ENCODE results near the gene EFCAB13.

Gene EFCAB13

DNA sequence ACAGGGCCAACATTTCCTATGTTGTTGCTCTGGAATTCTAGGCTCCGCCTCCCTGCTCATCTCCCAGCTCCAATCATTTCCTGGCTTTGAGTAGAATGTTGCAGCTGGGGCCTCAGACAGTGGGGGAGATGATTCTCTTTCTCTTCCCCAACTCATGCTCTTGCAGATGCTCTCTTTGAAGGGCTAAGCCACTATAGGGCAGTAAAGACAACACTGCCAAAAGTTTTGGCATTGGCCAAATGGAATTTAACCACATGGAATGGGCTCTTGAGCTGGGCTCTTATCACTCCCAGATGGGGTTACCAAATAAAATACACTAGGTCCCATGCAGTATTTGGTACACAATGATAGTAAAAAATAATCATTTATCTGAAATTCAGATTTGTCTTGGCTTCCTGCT lies 19.6 kb upstream of the EFCAB13 start:
- 0 out of 2 replicates have a peak, but pooled peaks cover 4% of the 10 kb centered on the region for H3K9me3 ChIP-seq (ENCODE audit: control insufficient read depth, insufficient read depth, low read length)
- H3K4me1 ChIP-seq (ENCODE audit: insufficient read depth, low read length): no peaks in the 10 kb centered on the region
- no peaks in the 10 kb centered on the region for H3K36me3 ChIP-seq (ENCODE audit: insufficient read depth, low read length)
- H3K9ac ChIP-seq (ENCODE audit: low read depth, low read length): no peak overlapping the region

GRCh38 chr17:47305302-47305923 lies 18.3 kb upstream of the EFCAB13 start:
- H3K9me3 ChIP-seq (ENCODE audit: control insufficient read depth, insufficient read depth, low read length): 0 out of 2 replicates have a peak, but pooled peaks cover 4% of the 10 kb centered on the region
- H3K9ac ChIP-seq (ENCODE audit: low read depth, low read length): no peak overlapping the region
- H3K36me3 ChIP-seq (ENCODE audit: insufficient read depth, low read length): no peaks in the 10 kb centered on the region
- H3K4me1 ChIP-seq (ENCODE audit: insufficient read depth, low read length): peaks cover 3% of the 10 kb centered on the region; the same call in 1 of the 2 replicates

DNA sequence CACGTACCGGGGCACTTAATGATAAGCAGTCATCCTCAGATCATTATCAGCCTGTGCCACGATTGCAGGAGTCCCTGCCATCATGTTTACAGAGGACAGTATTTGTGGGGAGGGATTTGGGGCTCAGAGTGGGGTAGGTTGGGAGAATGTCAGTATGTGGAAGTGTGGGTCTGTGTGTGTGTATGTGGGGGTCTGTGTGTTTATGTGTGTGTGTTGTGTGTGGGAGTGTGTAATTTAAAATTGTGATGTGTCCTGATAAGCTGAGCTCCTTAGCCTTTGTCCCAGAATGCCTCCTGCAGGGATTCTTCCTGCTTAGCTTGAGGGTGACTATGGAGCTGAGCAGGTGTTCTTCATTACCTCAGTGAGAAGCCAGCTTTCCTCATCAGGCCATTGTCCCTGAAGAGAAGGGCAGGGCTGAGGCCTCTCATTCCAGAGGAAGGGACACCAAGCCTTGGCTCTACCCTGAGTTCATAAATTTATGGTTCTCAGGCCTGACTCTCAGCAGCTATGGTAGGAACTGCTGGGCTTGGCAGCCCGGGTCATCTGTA lies 13.5 kb upstream of the EFCAB13 start:
- peaks cover 6% of the 10 kb centered on the region; the same call in 1 of the 2 replicates for H3K4me1 ChIP-seq (ENCODE audit: insufficient read depth, low read length)
- no peak overlapping the region for H3K9ac ChIP-seq (ENCODE audit: low read depth, low read length)
- no peaks in the 10 kb centered on the region for H3K36me3 ChIP-seq (ENCODE audit: insufficient read depth, low read length)
- H3K9me3 ChIP-seq (ENCODE audit: control insufficient read depth, insufficient read depth, low read length): no peaks in the 10 kb centered on the region

GRCh38 chr17:47311420-47311819 lies 12.3 kb upstream of the EFCAB13 start:
- peaks cover 9% of the 10 kb centered on the region; the same call in 1 of the 2 replicates for H3K4me1 ChIP-seq (ENCODE audit: insufficient read depth, low read length)
- H3K9me3 ChIP-seq (ENCODE audit: control insufficient read depth, insufficient read depth, low read length): no peaks in the 10 kb centered on the region
- H3K9ac ChIP-seq (ENCODE audit: low read depth, low read length): no peak overlapping the region
- H3K36me3 ChIP-seq (ENCODE audit: insufficient read depth, low read length): no peaks in the 10 kb centered on the region

DNA sequence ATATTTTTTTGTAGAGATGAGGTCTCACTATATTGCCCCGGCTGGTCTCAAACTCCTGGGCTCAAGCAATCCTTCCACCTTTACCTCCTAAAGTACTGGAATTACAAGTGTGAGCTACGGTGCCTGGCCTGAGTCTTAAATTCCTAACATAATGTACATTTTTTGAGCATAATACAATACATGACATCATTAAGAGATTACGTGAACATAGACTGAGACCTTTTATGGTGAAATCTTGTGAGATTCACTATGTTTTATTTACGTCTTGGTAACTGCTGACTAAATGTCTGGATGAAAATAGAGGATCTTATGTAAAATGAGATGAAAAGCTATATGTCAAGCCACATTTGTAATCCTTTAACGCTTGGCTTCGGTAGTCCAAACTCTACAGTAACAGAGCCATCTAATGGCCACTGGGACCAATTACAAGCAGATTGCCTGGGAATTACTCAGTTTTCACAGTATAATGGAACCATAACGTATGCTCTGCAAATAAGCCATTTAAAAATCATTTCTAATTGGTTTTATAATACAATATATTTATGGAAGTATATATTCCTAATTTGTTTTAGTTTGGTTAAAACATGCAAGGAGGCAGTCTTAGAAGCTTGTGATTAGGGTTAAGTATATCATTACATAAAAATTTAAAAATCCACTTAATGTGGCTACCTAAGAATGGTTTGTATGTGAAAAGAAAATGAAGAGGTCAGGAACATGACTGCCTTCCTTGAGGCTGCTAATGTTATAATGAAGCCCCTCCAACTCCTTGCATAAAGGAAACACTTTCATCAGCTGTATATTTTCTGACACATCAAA lies 8.1 kb upstream of the EFCAB13 start:
- no peaks in the 10 kb centered on the region for H3K9me3 ChIP-seq (ENCODE audit: control insufficient read depth, insufficient read depth, low read length)
- H3K4me1 ChIP-seq (ENCODE audit: insufficient read depth, low read length): peaks cover 4% of the 10 kb centered on the region; the same call in 1 of the 2 replicates
- H3K9ac ChIP-seq (ENCODE audit: low read depth, low read length): no peak overlapping the region
- H3K36me3 ChIP-seq (ENCODE audit: insufficient read depth, low read length): no peaks in the 10 kb centered on the region

GRCh38 chr17:47316311-47316710 lies 7.4 kb upstream of the EFCAB13 start:
- H3K4me1 ChIP-seq (ENCODE audit: insufficient read depth, low read length): 0 out of 2 replicates have a peak, but pooled peaks cover 3% of the 10 kb centered on the region
- H3K36me3 ChIP-seq (ENCODE audit: insufficient read depth, low read length): no peaks in the 10 kb centered on the region
- no peak overlapping the region for H3K9ac ChIP-seq (ENCODE audit: low read depth, low read length)
- H3K9me3 ChIP-seq (ENCODE audit: control insufficient read depth, insufficient read depth, low read length): peaks cover 2% of the 10 kb centered on the region; the same call in 1 of the 2 replicates

GRCh38 chr17:47317119-47317518 lies 6.6 kb upstream of the EFCAB13 start:
- H3K36me3 ChIP-seq (ENCODE audit: insufficient read depth, low read length): no peaks in the 10 kb centered on the region
- H3K4me1 ChIP-seq (ENCODE audit: insufficient read depth, low read length): 0 out of 2 replicates have a peak, but pooled peaks cover 3% of the 10 kb centered on the region
- no peak overlapping the region for H3K9ac ChIP-seq (ENCODE audit: low read depth, low read length)
- H3K9me3 ChIP-seq (ENCODE audit: control insufficient read depth, insufficient read depth, low read length): peaks cover 4% of the 10 kb centered on the region; the same call in 1 of the 2 replicates

DNA sequence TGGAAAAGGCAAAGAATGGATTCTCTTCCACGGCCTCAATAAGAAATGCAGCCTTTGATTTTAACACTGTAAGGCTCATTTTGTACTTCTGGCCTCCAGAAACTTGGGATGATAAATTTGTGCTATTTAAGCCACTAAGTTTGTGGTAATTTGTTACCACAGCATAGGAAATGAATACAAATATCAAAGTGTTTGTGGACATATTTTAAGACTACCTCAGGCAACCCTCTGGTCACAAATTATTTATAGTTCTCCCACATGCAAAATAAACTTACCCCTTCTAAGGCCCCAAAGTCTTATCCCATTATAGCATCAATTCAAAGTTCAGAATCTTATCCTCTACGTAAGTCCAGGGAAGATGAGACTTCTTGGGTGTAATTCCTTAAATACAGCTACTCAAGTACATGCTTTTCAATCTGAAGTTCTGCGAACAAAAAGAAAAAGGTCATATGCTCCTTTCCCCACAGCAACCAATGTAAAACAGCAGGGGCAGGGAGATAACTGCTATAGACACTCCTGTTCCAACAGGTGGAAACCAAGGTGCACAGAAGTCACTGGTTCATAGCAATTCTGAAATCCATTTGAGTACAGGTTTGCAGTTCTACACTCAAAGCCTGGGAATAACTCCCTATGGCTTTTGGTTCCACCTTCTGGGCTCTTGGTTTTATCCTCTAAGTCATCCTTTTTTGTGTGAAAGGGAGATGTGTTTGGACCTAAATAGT lies 5.4 kb upstream of the EFCAB13 start:
- peaks cover 4% of the 10 kb centered on the region; the same call in 1 of the 2 replicates for H3K9me3 ChIP-seq (ENCODE audit: control insufficient read depth, insufficient read depth, low read length)
- H3K36me3 ChIP-seq (ENCODE audit: insufficient read depth, low read length): no peaks in the 10 kb centered on the region
- H3K4me1 ChIP-seq (ENCODE audit: insufficient read depth, low read length): 0 out of 2 replicates have a peak, but pooled peaks cover 3% of the 10 kb centered on the region
- no peak overlapping the region for H3K9ac ChIP-seq (ENCODE audit: low read depth, low read length)

GRCh38 chr17:47320879-47321502 lies 2.8 kb upstream of the EFCAB13 start:
- Histone ChIP-seq H3K9me3 (ENCODE audit: control insufficient read depth, insufficient read depth, low read length) (peaks cover 4% of the 10 kb centered on the region; the same call in 1 of the 2 replicates), H3K36me3 (ENCODE audit: insufficient read depth, low read length) (no peaks in the 10 kb centered on the region), H3K4me1 (ENCODE audit: insufficient read depth, low read length) (no peaks in the 10 kb centered on the region; the same call in 1 of the 2 replicates), H3K9ac (ENCODE audit: low read depth, low read length) (no peak overlapping the region)

DNA sequence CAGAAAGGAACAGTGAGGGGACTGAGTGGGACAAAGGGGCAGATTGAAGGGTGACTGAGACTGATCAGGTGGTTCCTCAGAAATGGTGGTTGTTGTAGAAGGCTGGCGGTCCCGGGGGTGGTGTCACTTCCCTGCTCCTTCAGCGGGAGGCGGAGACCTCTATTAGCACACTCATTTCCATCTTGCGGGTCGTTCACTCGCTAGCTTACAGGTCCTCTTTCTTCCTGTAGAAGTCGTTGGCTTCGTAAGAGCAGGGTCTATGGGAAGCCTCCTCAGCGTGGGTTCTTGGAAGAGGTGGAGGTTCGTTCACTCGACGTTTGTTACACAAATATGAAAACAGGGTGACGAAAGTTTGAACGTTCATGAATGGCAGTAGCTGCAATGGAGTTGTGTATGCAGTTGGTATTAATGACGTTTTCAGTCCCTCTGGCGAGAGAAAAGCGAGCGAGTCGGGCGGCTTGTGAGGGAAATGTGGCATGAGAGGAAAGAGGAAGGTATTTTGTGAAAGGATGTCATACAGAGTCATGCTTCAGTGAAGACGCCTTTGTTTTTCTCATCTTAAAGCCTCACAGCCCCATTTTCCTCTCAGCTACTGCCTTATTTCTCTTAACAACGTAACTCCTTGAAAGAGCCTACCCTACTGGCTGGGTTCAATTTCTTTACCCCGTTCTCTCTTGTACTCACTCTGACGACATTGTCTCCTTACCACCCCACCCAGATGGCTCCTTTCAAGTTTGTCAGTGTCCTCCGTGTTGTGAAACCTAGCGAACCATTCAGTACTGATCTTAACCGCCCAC lies 667 bp downstream of the EFCAB13 start:
- Histone ChIP-seq H3K9ac (ENCODE audit: low read depth, low read length) (peak overlapping the region; percentile 89), H3K4me1 (ENCODE audit: insufficient read depth, low read length) (peaks cover 5% of the 10 kb centered on the region), H3K36me3 (ENCODE audit: insufficient read depth, low read length) (no peaks in the 10 kb centered on the region), H3K9me3 (ENCODE audit: control insufficient read depth, insufficient read depth, low read length) (peaks cover 4% of the 10 kb centered on the region; the same call in 1 of the 2 replicates)

- no peak overlapping the region; the same call in 1 of the 2 replicates for H3K9ac ChIP-seq (ENCODE audit: low read depth, low read length)
- peaks cover 9% of the 10 kb centered on the region for H3K4me1 ChIP-seq (ENCODE audit: insufficient read depth, low read length)
- H3K36me3 ChIP-seq (ENCODE audit: insufficient read depth, low read length): no peaks in the 10 kb centered on the region
- H3K9me3 ChIP-seq (ENCODE audit: control insufficient read depth, insufficient read depth, low read length): peaks cover 4% of the 10 kb centered on the region; the same call in 1 of the 2 replicates
Observed at GRCh38 chr17:47325176-47325575, 1.4 kb downstream of the EFCAB13 start.

- Histone ChIP-seq H3K36me3 (ENCODE audit: insufficient read depth, low read length) (no peaks in the 10 kb centered on the region), H3K4me1 (ENCODE audit: insufficient read depth, low read length) (peaks cover 9% of the 10 kb centered on the region; the same call in 1 of the 2 replicates), H3K9me3 (ENCODE audit: control insufficient read depth, insufficient read depth, low read length) (no peaks in the 10 kb centered on the region; the same call in 1 of the 2 replicates), H3K9ac (ENCODE audit: low read depth, low read length) (no peak overlapping the region)
Observed at GRCh38 chr17:47330548-47330947, 6.8 kb downstream of the EFCAB13 start.

DNA sequence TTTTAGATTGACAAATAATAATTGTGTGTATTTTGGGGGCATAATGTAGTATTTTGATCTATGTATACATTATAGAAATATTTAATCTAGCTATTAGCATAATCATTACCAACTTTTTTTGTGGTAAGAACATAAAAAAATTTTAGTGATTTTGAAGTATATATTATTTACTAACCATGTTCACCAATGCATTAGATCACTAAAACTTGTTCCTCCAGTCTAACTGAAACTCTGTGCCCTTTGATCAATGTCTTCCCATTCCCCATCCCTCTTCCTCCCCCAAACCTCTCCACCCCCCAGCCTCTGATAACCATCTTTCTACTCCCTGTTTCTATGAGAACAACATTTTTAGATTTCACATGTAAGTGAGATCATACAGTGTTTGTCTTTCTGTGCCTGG lies 8.5 kb downstream of the EFCAB13 start:
- Histone ChIP-seq H3K36me3 (ENCODE audit: insufficient read depth, low read length) (no peaks in the 10 kb centered on the region), H3K9ac (ENCODE audit: low read depth, low read length) (no peak overlapping the region), H3K4me1 (ENCODE audit: insufficient read depth, low read length) (peaks cover 9% of the 10 kb centered on the region; the same call in 1 of the 2 replicates), H3K9me3 (ENCODE audit: control insufficient read depth, insufficient read depth, low read length) (no peaks in the 10 kb centered on the region; the same call in 1 of the 2 replicates)
